Measurements from ENCODE around the gene FOXN3. TPM values are rescaled to one million over a fixed set of nuclear protein-coding genes. Genes with fewer than 3 reads are reported as not detected.

Gene FOXN3
- total RNA-seq, 1 donor from 2014 or later: 34.5 TPM

- Histone ChIP-seq H3K27me3 (ENCODE audit: control insufficient read depth, insufficient read depth, low read length) (no peaks in the 10 kb centered on the region), H3K36me3 (ENCODE audit: control insufficient read depth, insufficient read depth, low read length) (no peaks in the 10 kb centered on the region), H3K4me3 (ENCODE audit: low read depth, low read length) (no peak overlapping the region)
- TF ChIP-seq CTCF (IDR thresholded peaks at IDR 0.05; ENCODE audit: insufficient read depth, low read length, poor library complexity, severe bottlenecking): no peak
- DNase-seq (ENCODE audit: low read depth): no peak
These were observed 174.3 kb downstream of the FOXN3 start for GRCh38 chr14:89242652-89243279.

GRCh38 chr14:89241934-89242651, 174.9 kb downstream of the FOXN3 start:
- TF ChIP-seq CTCF (IDR thresholded peaks at IDR 0.05; ENCODE audit: insufficient read depth, low read length, poor library complexity, severe bottlenecking): no peak
- Histone ChIP-seq H3K27me3 (ENCODE audit: control insufficient read depth, insufficient read depth, low read length) (no peaks in the 10 kb centered on the region), H3K4me3 (ENCODE audit: low read depth, low read length) (no peak overlapping the region), H3K36me3 (ENCODE audit: control insufficient read depth, insufficient read depth, low read length) (no peaks in the 10 kb centered on the region)
- no peak for DNase-seq (ENCODE audit: low read depth)

- no peak for TF ChIP-seq CTCF (IDR thresholded peaks at IDR 0.05; ENCODE audit: insufficient read depth, low read length, poor library complexity, severe bottlenecking)
- no peaks in the 10 kb centered on the region for H3K36me3 ChIP-seq (ENCODE audit: control insufficient read depth, insufficient read depth, low read length)
- DNase-seq (ENCODE audit: low read depth): no peak
- no peak overlapping the region for H3K4me3 ChIP-seq (ENCODE audit: low read depth, low read length)
- no peaks in the 10 kb centered on the region for H3K27me3 ChIP-seq (ENCODE audit: control insufficient read depth, insufficient read depth, low read length)
These were observed 175.8 kb downstream of the FOXN3 start for GRCh38 chr14:89241257-89241656.

- DNase-seq (ENCODE audit: low read depth): no peak
- Histone ChIP-seq H3K27me3 (ENCODE audit: control insufficient read depth, insufficient read depth, low read length) (no peaks in the 10 kb centered on the region), H3K36me3 (ENCODE audit: control insufficient read depth, insufficient read depth, low read length) (no peaks in the 10 kb centered on the region), H3K4me3 (ENCODE audit: low read depth, low read length) (no peak overlapping the region)
- no peak for TF ChIP-seq CTCF (IDR thresholded peaks at IDR 0.05; ENCODE audit: insufficient read depth, low read length, poor library complexity, severe bottlenecking)
These were observed 176.6 kb downstream of the FOXN3 start for GRCh38 chr14:89240414-89240813.

GRCh38 chr14:89239023-89239422, 178.0 kb downstream of the FOXN3 start:
- no peak for TF ChIP-seq CTCF (IDR thresholded peaks at IDR 0.05; ENCODE audit: insufficient read depth, low read length, poor library complexity, severe bottlenecking)
- Histone ChIP-seq H3K36me3 (ENCODE audit: control insufficient read depth, insufficient read depth, low read length) (no peaks in the 10 kb centered on the region), H3K27me3 (ENCODE audit: control insufficient read depth, insufficient read depth, low read length) (no peaks in the 10 kb centered on the region), H3K4me3 (ENCODE audit: low read depth, low read length) (no peak overlapping the region)
- no peak for DNase-seq (ENCODE audit: low read depth)

Data from kidney epithelial cell (primary cell).